HG03066 (cell line): Measurements from ENCODE around the gene OR6J1.
"Not testable (repeated sequence)": the region's sequence is repeated elsewhere in the genome, so short reads cannot be mapped to it uniquely, and the experiment has no call there.

Source experiments
- ATAC-seq: cut with Tn5 transposase; IDR thresholded peaks from one replicate; pipeline ENCODE4 v1.9.1; 2021; ENCODE audit warnings: low read depth; ENCODE audit not compliant: unreplicated experiment

The OR6J1 gene

GRCh38 chr14:22610931-22611330 lies 33.2 kb downstream of the OR6J1 start:
- no peak for ATAC-seq

GRCh38 chr14:22607291-22607690 lies 36.9 kb downstream of the OR6J1 start:
- no peak for ATAC-seq

- no peak for ATAC-seq
These were observed 37.8 kb downstream of the OR6J1 start for GRCh38 chr14:22606380-22606779.

GRCh38 chr14:22602862-22603261 lies 41.3 kb downstream of the OR6J1 start:
- ATAC-seq, result no peak

GRCh38 chr14:22601996-22602395 lies 42.2 kb downstream of the OR6J1 start:
- no peak for ATAC-seq

GRCh38 chr14:22601456-22601855 lies 42.7 kb downstream of the OR6J1 start:
- ATAC-seq, result no peak

- ATAC-seq, result no peak
These were observed 44.1 kb downstream of the OR6J1 start for GRCh38 chr14:22600027-22600426.

GRCh38 chr14:22599349-22599748 lies 44.8 kb downstream of the OR6J1 start:
- ATAC-seq, result no peak

GRCh38 chr14:22598896-22599244 lies 45.3 kb downstream of the OR6J1 start:
- ATAC-seq, result no peak

GRCh38 chr14:22598099-22598895 lies 45.9 kb downstream of the OR6J1 start, which contains the start of gene ABHD4:
ABHD4 (plus strand) TSS chr14:22598300; CDS start chr14:22598307, 7 bp downstream.
- ATAC-seq, result peak; percentile 73

- ATAC-seq, result peak; percentile 24
These were observed 46.4 kb downstream of the OR6J1 start for GRCh38 chr14:22597771-22598098.

- ATAC-seq, result no peak
These were observed 46.9 kb downstream of the OR6J1 start for GRCh38 chr14:22597265-22597664.

- no peak for ATAC-seq
These were observed 47.7 kb downstream of the OR6J1 start for GRCh38 chr14:22596354-22596879.

GRCh38 chr14:22594156-22594716 lies 49.9 kb downstream of the OR6J1 start:
- ATAC-seq, result no peak

- no peak for ATAC-seq
These were observed 50.6 kb downstream of the OR6J1 start for GRCh38 chr14:22593601-22594000.

GRCh38 chr14:22593189-22593588 lies 51.0 kb downstream of the OR6J1 start:
- ATAC-seq, result no peak

GRCh38 chr14:22589096-22589839 lies 54.9 kb downstream of the OR6J1 start, which contains the start of gene DAD1:
DAD1 (minus strand) TSS chr14:22589224; CDS start chr14:22589157, 67 bp downstream.
- peak; percentile 90 for ATAC-seq

- ATAC-seq, result no peak
These were observed 55.5 kb downstream of the OR6J1 start for GRCh38 chr14:22588526-22589095.

- not testable (repeated sequence) for ATAC-seq
These were observed 56.3 kb downstream of the OR6J1 start for GRCh38 chr14:22587677-22588422.

- no peak for ATAC-seq
These were observed 56.9 kb downstream of the OR6J1 start for GRCh38 chr14:22587247-22587646.
